Measurements from ENCODE around the gene PDRG1.
"Not testable (repeated sequence)": the region's sequence is repeated elsewhere in the genome, so short reads cannot be mapped to it uniquely, and the experiment has no call there.

The PDRG1 gene

GRCh38 chr20:31926493-31926892 lies 25.4 kb downstream of the PDRG1 start:
- DNase-seq (ENCODE audit: low read depth): no peak

GRCh38 chr20:31925631-31926030 lies 26.2 kb downstream of the PDRG1 start:
- DNase-seq (ENCODE audit: low read depth): no peak

GRCh38 chr20:31924561-31924960 lies 27.3 kb downstream of the PDRG1 start:
- DNase-seq (ENCODE audit: low read depth): no peak

GRCh38 chr20:31923388-31924331 lies 28.2 kb downstream of the PDRG1 start:
- DNase-seq (ENCODE audit: low read depth): no peak

GRCh38 chr20:31922588-31922987 lies 29.3 kb downstream of the PDRG1 start:
- no peak for DNase-seq (ENCODE audit: low read depth)

- DNase-seq (ENCODE audit: low read depth): no peak
These were observed 29.7 kb downstream of the PDRG1 start for GRCh38 chr20:31922181-31922580.

- not testable (repeated sequence) for DNase-seq (ENCODE audit: low read depth)
These were observed 30.4 kb downstream of the PDRG1 start for GRCh38 chr20:31921480-31921879.

- DNase-seq (ENCODE audit: low read depth): no peak
These were observed 31.5 kb downstream of the PDRG1 start for GRCh38 chr20:31920275-31920855.

- no peak for DNase-seq (ENCODE audit: low read depth)
These were observed 32.3 kb downstream of the PDRG1 start for GRCh38 chr20:31919410-31920155.

GRCh38 chr20:31918466-31919105 lies 33.3 kb downstream of the PDRG1 start:
- no peak for DNase-seq (ENCODE audit: low read depth)

GRCh38 chr20:31917962-31918412 lies 33.9 kb downstream of the PDRG1 start:
- not testable (repeated sequence) for DNase-seq (ENCODE audit: low read depth)

- DNase-seq (ENCODE audit: low read depth): no peak
These were observed 35.1 kb downstream of the PDRG1 start for GRCh38 chr20:31916708-31917107.

- DNase-seq (ENCODE audit: low read depth): no peak
These were observed 36.2 kb downstream of the PDRG1 start for GRCh38 chr20:31915491-31916280.

GRCh38 chr20:31914170-31914569 lies 37.7 kb downstream of the PDRG1 start:
- DNase-seq (ENCODE audit: low read depth): no peak

- no peak for DNase-seq (ENCODE audit: low read depth)
These were observed 38.3 kb downstream of the PDRG1 start for GRCh38 chr20:31913431-31914157.

GRCh38 chr20:31910071-31910803 lies 41.6 kb downstream of the PDRG1 start:
- no peak for DNase-seq (ENCODE audit: low read depth)

GRCh38 chr20:31909253-31910070 lies 42.4 kb downstream of the PDRG1 start:
- DNase-seq (ENCODE audit: low read depth): no peak

GRCh38 chr20:31908424-31908823 lies 43.4 kb downstream of the PDRG1 start:
- no peak for DNase-seq (ENCODE audit: low read depth)

- DNase-seq (ENCODE audit: low read depth): no peak
These were observed 43.8 kb downstream of the PDRG1 start for GRCh38 chr20:31908016-31908415.
